ENCODE data around the gene EXOC3.

Gene EXOC3

GRCh38 chr5:490116-491106 lies 47.4 kb downstream of the EXOC3 start:
- no peak for DNase-seq
- TF ChIP-seq CTCF (IDR thresholded peaks at IDR 0.05; ENCODE audit: low read depth, low read length) = no peak
- Histone ChIP-seq H3K27me3 (ENCODE audit: insufficient read depth, low read depth, severe bottlenecking) (peaks cover 3% of the 10 kb centered on the region), H3K9me3 (ENCODE audit: severe bottlenecking) (no peaks in the 10 kb centered on the region), H3K27ac (no peak overlapping the region), H3K36me3 (no peaks in the 10 kb centered on the region), H3K4me3 (ENCODE audit: low read depth, low read length) (no peak overlapping the region)

- Histone ChIP-seq H3K9me3 (ENCODE audit: severe bottlenecking) (no peaks in the 10 kb centered on the region), H3K27me3 (ENCODE audit: insufficient read depth, low read depth, severe bottlenecking) (peaks cover 3% of the 10 kb centered on the region), H3K4me3 (ENCODE audit: low read depth, low read length) (no peak overlapping the region), H3K36me3 (no peaks in the 10 kb centered on the region), H3K27ac (no peak overlapping the region)
- no peak for TF ChIP-seq CTCF (IDR thresholded peaks at IDR 0.05; ENCODE audit: low read depth, low read length)
- DNase-seq = no peak
Measured at GRCh38 chr5:491119-491855, 48.3 kb downstream of the EXOC3 start.

GRCh38 chr5:491856-492155 lies 48.8 kb downstream of the EXOC3 start:
- no peak overlapping the region for H3K4me3 ChIP-seq (ENCODE audit: low read depth, low read length)
- H3K27me3 ChIP-seq (ENCODE audit: insufficient read depth, low read depth, severe bottlenecking) = peaks cover 8% of the 10 kb centered on the region
- H3K27ac ChIP-seq = no peak overlapping the region
- no peaks in the 10 kb centered on the region for H3K9me3 ChIP-seq (ENCODE audit: severe bottlenecking)
- no peak for DNase-seq
- no peak for TF ChIP-seq CTCF (IDR thresholded peaks at IDR 0.05; ENCODE audit: low read depth, low read length)
- no peaks in the 10 kb centered on the region for H3K36me3 ChIP-seq

GRCh38 chr5:492314-492893 lies 49.4 kb downstream of the EXOC3 start:
- Histone ChIP-seq H3K27me3 (ENCODE audit: insufficient read depth, low read depth, severe bottlenecking) (peaks cover 8% of the 10 kb centered on the region), H3K36me3 (no peaks in the 10 kb centered on the region), H3K27ac (no peak overlapping the region), H3K9me3 (ENCODE audit: severe bottlenecking) (no peaks in the 10 kb centered on the region), H3K4me3 (ENCODE audit: low read depth, low read length) (no peak overlapping the region)
- DNase-seq = no peak
- no peak for TF ChIP-seq CTCF (IDR thresholded peaks at IDR 0.05; ENCODE audit: low read depth, low read length)

GRCh38 chr5:493119-493701 lies 50.2 kb downstream of the EXOC3 start:
- H3K36me3 ChIP-seq = no peaks in the 10 kb centered on the region
- TF ChIP-seq CTCF (IDR thresholded peaks at IDR 0.05; ENCODE audit: low read depth, low read length) = no peak
- peaks cover 8% of the 10 kb centered on the region for H3K27me3 ChIP-seq (ENCODE audit: insufficient read depth, low read depth, severe bottlenecking)

More at GRCh38 chr5:493119-493701, 50.2 kb downstream of the EXOC3 start:
- H3K27ac ChIP-seq = no peak overlapping the region
- H3K4me3 ChIP-seq (ENCODE audit: low read depth, low read length) = no peak overlapping the region
- DNase-seq = no peak
- no peaks in the 10 kb centered on the region for H3K9me3 ChIP-seq (ENCODE audit: severe bottlenecking)

Data from WERI-Rb-1 (cell line).